H1 (cell line): ENCODE results near the gene PRTG. TPM values are rescaled to one million over a fixed set of nuclear protein-coding genes. Genes with fewer than 3 reads are reported as not detected.

Experiments used
- CTCF ChIA-PET: fragments of 300-600 bp; sonication (Branson Sonifier 250); formaldehyde crosslinking; loops from one replicate; lab custom pipeline; 2021; ENCODE audit not compliant: partially characterized antibody; lab: Charles Lee
- POLR2A ChIA-PET: fragments of 300-600 bp; sonication (Branson Sonifier 250); formaldehyde crosslinking; loops from one replicate; lab custom pipeline; 2021; ENCODE audit warnings: inconsistent platforms; ENCODE audit not compliant: partially characterized antibody; lab: Charles Lee
- DNase-seq, 2 experiments: peaks; one replicate each; pipeline versions ENCODE4 v3.0.0 to v3.0.0-alpha.2; 2010 to 2022; ENCODE audit warnings: low spot score in 2 of 2, low read depth in 1 of 2, mixed read lengths in 1 of 2
- FAIRE-seq: peaks from 2 replicates; lab custom pipeline; 2011; peaks lifted over from hg19 to GRCh38; lab: Jason Lieb, UNC
- H2AFZ ChIP-seq: 2 replicates; pipeline ENCODE4 v1.8.1; 2012; ENCODE audit warnings: low read length, inconsistent platforms
- H2AK5ac ChIP-seq: 2 replicates; pipeline ENCODE4 v1.6.1; 2013; ENCODE audit warnings: low read depth, low read length
- H2BK120ac ChIP-seq: replicated peaks from 2 replicates; pipeline ENCODE3; 2013; ENCODE audit warnings: low read depth, low read length, inconsistent platforms
- H2BK12ac ChIP-seq: 2 replicates; pipeline ENCODE4 v1.6.1; 2013; ENCODE audit warnings: low read depth, low read length
- H2BK15ac ChIP-seq: 2 replicates; pipeline ENCODE4 v1.6.1; 2013; ENCODE audit warnings: low read length
- H2BK20ac ChIP-seq: 2 replicates; pipeline ENCODE4 v1.6.1; 2013; ENCODE audit warnings: low read length
- H2BK5ac ChIP-seq: 2 replicates; pipeline ENCODE4 v1.6.1; 2013; ENCODE audit warnings: low read depth, low read length
- H3K14ac ChIP-seq: 2 replicates; pipeline ENCODE4 v1.6.1; 2013; ENCODE audit warnings: inconsistent platforms; ENCODE audit not compliant: insufficient read length
- H3K18ac ChIP-seq: 2 replicates; pipeline ENCODE4 v1.6.1; 2013; ENCODE audit warnings: low read length; ENCODE audit errors: extremely low read depth
- H3K23ac ChIP-seq: 2 replicates; pipeline ENCODE4 v1.6.1; 2013; ENCODE audit warnings: inconsistent platforms; ENCODE audit not compliant: insufficient read length
- H3K23me2 ChIP-seq: 2 replicates; pipeline ENCODE4 v1.6.1; 2013; ENCODE audit warnings: low read depth, low read length
- H3K27ac ChIP-seq: 2 replicates; pipeline ENCODE4 v1.6.1; 2011; ENCODE audit warnings: low read depth, low read length, inconsistent platforms
- H3K27me3 ChIP-seq, 4 experiments: replicated peaks in 1 of 4; 1 replicate in 1 of 4; 2 replicates in 3 of 4; pipeline versions ENCODE4 v1.6.1 to v1.8.1; 2011 to 2013; ENCODE audit warnings: low read length in 3 of 4, mild to moderate bottlenecking in 3 of 4, inconsistent platforms in 2 of 4, mixed read lengths in 2 of 4, moderate library complexity in 1 of 4; ENCODE audit not compliant: control insufficient read depth in 3 of 4, insufficient read depth in 3 of 4; ENCODE audit errors: extremely low read depth in 1 of 4
- H3K36me3 ChIP-seq, 4 experiments: 2 replicates each; pipeline versions ENCODE4 v1.6.1 to v1.8.1; 2011 to 2013; ENCODE audit warnings: mild to moderate bottlenecking in 4 of 4, low read length in 3 of 4, moderate library complexity in 2 of 4, control low read depth in 1 of 4, inconsistent platforms in 1 of 4; ENCODE audit not compliant: insufficient read depth in 4 of 4, control insufficient read depth in 2 of 4
- H3K4ac ChIP-seq: replicated peaks from 2 replicates; pipeline ENCODE3; 2013; ENCODE audit warnings: low read length, low read depth, mixed read lengths, inconsistent platforms; ENCODE audit not compliant: insufficient read length
- H3K4me1 ChIP-seq, 4 experiments: replicated peaks in 1 of 4; 1 replicate in 1 of 4; 2 replicates in 3 of 4; pipeline versions ENCODE4 v1.6.1 to v1.8.1; 2011 to 2013; ENCODE audit warnings: low read length in 3 of 4, inconsistent platforms in 2 of 4, mixed read lengths in 1 of 4; ENCODE audit not compliant: insufficient read depth in 4 of 4, control insufficient read depth in 3 of 4
- H3K4me2 ChIP-seq, 2 experiments: 2 replicates each; pipeline versions ENCODE4 v1.6.1 to v1.8.1; 2011 to 2013; ENCODE audit warnings: low read depth in 2 of 2, low read length in 2 of 2, control low read depth in 1 of 2, inconsistent platforms in 1 of 2, mild to moderate bottlenecking in 1 of 2; ENCODE audit not compliant: insufficient read depth in 1 of 2
- H3K4me3 ChIP-seq, 4 experiments: fragments of 200-600, 300-600 bp in 1 of 4; sonication (generic), shearing (Covaris generic), sonication (Bioruptor Twin) in 1 of 4; 2 replicates each; pipeline versions ENCODE4 v1.5.1 to v1.8.1; 2011 to 2016; ENCODE audit warnings: low read length in 4 of 4, low read depth in 3 of 4, control low read depth in 2 of 4, inconsistent platforms in 2 of 4, mild to moderate bottlenecking in 2 of 4, mixed read lengths in 1 of 4, moderate library complexity in 1 of 4; ENCODE audit not compliant: insufficient read depth in 2 of 4; ENCODE audit errors: extremely low read depth in 1 of 4
- H3K56ac ChIP-seq: replicated peaks from 2 replicates; pipeline ENCODE3; 2013; ENCODE audit warnings: low read depth, mild to moderate bottlenecking, mixed read lengths, low read length, inconsistent platforms; ENCODE audit not compliant: insufficient read length
- H3K79me1 ChIP-seq: 2 replicates; pipeline ENCODE4 v1.6.1; 2013; ENCODE audit warnings: low read depth, low read length, control low read depth
- H3K79me2 ChIP-seq, 2 experiments: 2 replicates each; pipeline versions ENCODE4 v1.6.1 to v1.8.1; 2012 to 2013; ENCODE audit warnings: low read length in 2 of 2, mild to moderate bottlenecking in 2 of 2, inconsistent platforms in 1 of 2; ENCODE audit not compliant: insufficient read depth in 2 of 2, control insufficient read depth in 1 of 2
- H3K9ac ChIP-seq, 4 experiments: replicated peaks in 1 of 4; 1 replicate in 1 of 4; 2 replicates in 3 of 4; pipeline versions ENCODE4 v1.6.1 to v1.8.1; 2011 to 2013; ENCODE audit warnings: low read depth in 3 of 4, low read length in 3 of 4, control low read depth in 2 of 4, mild to moderate bottlenecking in 2 of 4, moderate library complexity in 2 of 4, inconsistent platforms in 1 of 4; ENCODE audit errors: extremely low read depth in 1 of 4
- H3K9me3 ChIP-seq, 2 experiments: 2 replicates each; pipeline versions ENCODE4 v1.6.1 to v1.8.1; 2012 to 2013; ENCODE audit warnings: mild to moderate bottlenecking in 2 of 2, moderate library complexity in 2 of 2, control low read depth in 1 of 2, inconsistent platforms in 1 of 2, low read depth in 1 of 2, low read length in 1 of 2, mixed read lengths in 1 of 2; ENCODE audit not compliant: insufficient read depth in 2 of 2
- H4K20me1 ChIP-seq, 2 experiments: replicated peaks in 1 of 2; 2 replicates each; pipeline versions ENCODE3 to v1.8.1; 2011 to 2013; ENCODE audit warnings: inconsistent platforms in 2 of 2, low read length in 2 of 2, mild to moderate bottlenecking in 1 of 2; ENCODE audit not compliant: insufficient read depth in 2 of 2, control insufficient read depth in 1 of 2
- H4K5ac ChIP-seq: 2 replicates; pipeline ENCODE4 v1.6.1; 2013; ENCODE audit warnings: low read length, low read depth, mixed read lengths, inconsistent platforms; ENCODE audit not compliant: insufficient read length
- H4K8ac ChIP-seq: 2 replicates; pipeline ENCODE4 v1.8.0; 2013; ENCODE audit warnings: mild to moderate bottlenecking, moderate library complexity, low read length, inconsistent platforms; ENCODE audit not compliant: insufficient read depth; ENCODE audit errors: extremely low read depth
- H4K91ac ChIP-seq: replicated peaks from 2 replicates; pipeline ENCODE3; 2013; ENCODE audit warnings: low read length, mixed read lengths, inconsistent platforms; ENCODE audit not compliant: insufficient read length
- CHD2 ChIP-seq: IDR thresholded peaks from 2 replicates; pipeline ENCODE4 v1.6.1; 2012; ENCODE audit warnings: low read length, improper control_type of control experiment
- SUZ12 ChIP-seq: fragments of 200-600 bp; sonication (generic); IDR thresholded peaks from 2 replicates; pipeline ENCODE4 v1.6.1; 2012; ENCODE audit warnings: mild to moderate bottlenecking, inconsistent platforms, low read length, moderate library complexity, mixed read lengths
- WGBS, 2 experiments: shearing (Covaris generic) in 1 of 2; methylation state at CpG; one replicate each; pipeline versions ENCODE4 v1.1.6 to v1.1.7; 2013 to 2015; ENCODE audit warnings: low lambda C conversion rate in 2 of 2, mixed read lengths in 2 of 2, inconsistent platforms in 1 of 2, low coverage in 1 of 2, missing lambda C conversion rate in 1 of 2; ENCODE audit not compliant: insufficient replicate concordance in 2 of 2, insufficient coverage in 1 of 2, insufficient read length in 1 of 2; ENCODE audit errors: extremely low coverage in 1 of 2, missing lambda C conversion rate in 1 of 2; 5-methylcytosine and 5-hydroxymethylcytosine counted together
- polyA plus RNA-seq, 7 experiments: library from polyadenylated mRNA; depleted of rRNA in 3 of 7; stranded (reverse) in 5 of 7; unstranded in 2 of 7; fragments of >200 nt in 5 of 7; fragments of 200-250 nt in 2 of 7; gene quantifications; 1 replicate in 5 of 7; 2 replicates in 1 of 7; 4 replicates in 1 of 7; pipeline versions ENCODE4 v1.2.1 to v1.2.3, GENCODE V29; 2011 to 2013; ENCODE audit warnings: missing spikeins in 2 of 7, mixed read lengths in 2 of 7
- total RNA-seq: library from RNA; stranded (reverse); fragmentation: NEBNext Ultra II Directional; extraction: Animal tissue kit (Norgen Biotek cat#: 25700); gene quantifications from 2 replicates; pipeline ENCODE4 v1.2.1, GENCODE V29; 2021

PRTG gene
- total and polyA plus RNA-seq, 2 of the 8 experiments (the other 6 are each of a cell fraction or from before 2014, with no cell fraction given), result 3.1 to 3.2 TPM

GRCh38 chr15:55588815-55589115 lies 154.2 kb downstream of the PRTG start:
- Histone ChIP-seq H4K20me1 (peaks cover 0 to 2% of the 10 kb centered on the region in 2 experiments), H4K8ac (0 out of 2 replicates have a peak overlapping the region, but pooled peaks have one; percentile 57), H3K23me2 (peaks cover 8% of the 10 kb centered on the region), H2BK5ac (no peak overlapping the region), H2BK120ac (no peak overlapping the region), H2BK15ac (no peak overlapping the region), H3K27me3 (peaks cover 18 to 40% (median 32%) of the 10 kb centered on the region in 4 experiments), H3K9me3 (no peaks in the 10 kb centered on the region), H2AK5ac (no peak overlapping the region), H3K18ac (peak overlapping the region; percentile 2; the same call in 1 of the 2 replicates), H3K4me3 (peak overlapping the region; percentile 53 to 79 (median 56)), H3K36me3 (no peaks in the 10 kb centered on the region; a peak in 1 of 8 replicates)
- ChIA-PET POLR2A (no interaction called here), CTCF (interaction anchor here (1.2 kb wide), 3 partner anchors 10 to 75 kb away, joined by 4 to 6 read pairs (median 5); no protein-coding TSS in a partner anchor)
- DNase-seq (no peak), FAIRE-seq (no peak)
- TF ChIP-seq CHD2, result no peak
- TF ChIP-seq SUZ12, result peak; percentile 31; the same call in 1 of the 2 replicates
- TF ChIP-seq, all 59 proteins: peak for 1
- 8% methylated on average over 19 of the region's 19 CpGs; no CpG with 5 or more reads in 1 of the 2 experiments for WGBS, 2 experiments
- Histone ChIP-seq H3K4ac (no peak overlapping the region), H4K5ac (no peak overlapping the region), H3K9ac (peak overlapping the region in 1 of 4 experiments; percentile 41; a peak in 3 of 7 replicates), H3K23ac (no peak overlapping the region), H3K79me2 (no peaks in the 10 kb centered on the region), H2BK20ac (no peak overlapping the region), H2BK12ac (0 out of 2 replicates have a peak overlapping the region, but pooled peaks have one; percentile 29), H3K79me1 (no peaks in the 10 kb centered on the region), H4K91ac (no peak overlapping the region), H3K4me2 (peak overlapping the region; percentile 63 to 90), H2AFZ (peak overlapping the region; percentile 91; the same call in 1 of the 2 replicates), H3K4me1 (no peaks in the 10 kb centered on the region; a peak in 1 of 7 replicates), H3K14ac (no peak overlapping the region), H3K56ac (no peak overlapping the region), H3K27ac (no peak overlapping the region)
